CD4-positive, alpha-beta T cell treated with Interleukin-15 for 1 hour (primary cell): Measurements from ENCODE around the gene FANCG.

Experiments
- DNase-seq: peaks from one replicate; pipeline ENCODE4 v3.0.0-alpha.2; 2020

FANCG gene

DNA sequence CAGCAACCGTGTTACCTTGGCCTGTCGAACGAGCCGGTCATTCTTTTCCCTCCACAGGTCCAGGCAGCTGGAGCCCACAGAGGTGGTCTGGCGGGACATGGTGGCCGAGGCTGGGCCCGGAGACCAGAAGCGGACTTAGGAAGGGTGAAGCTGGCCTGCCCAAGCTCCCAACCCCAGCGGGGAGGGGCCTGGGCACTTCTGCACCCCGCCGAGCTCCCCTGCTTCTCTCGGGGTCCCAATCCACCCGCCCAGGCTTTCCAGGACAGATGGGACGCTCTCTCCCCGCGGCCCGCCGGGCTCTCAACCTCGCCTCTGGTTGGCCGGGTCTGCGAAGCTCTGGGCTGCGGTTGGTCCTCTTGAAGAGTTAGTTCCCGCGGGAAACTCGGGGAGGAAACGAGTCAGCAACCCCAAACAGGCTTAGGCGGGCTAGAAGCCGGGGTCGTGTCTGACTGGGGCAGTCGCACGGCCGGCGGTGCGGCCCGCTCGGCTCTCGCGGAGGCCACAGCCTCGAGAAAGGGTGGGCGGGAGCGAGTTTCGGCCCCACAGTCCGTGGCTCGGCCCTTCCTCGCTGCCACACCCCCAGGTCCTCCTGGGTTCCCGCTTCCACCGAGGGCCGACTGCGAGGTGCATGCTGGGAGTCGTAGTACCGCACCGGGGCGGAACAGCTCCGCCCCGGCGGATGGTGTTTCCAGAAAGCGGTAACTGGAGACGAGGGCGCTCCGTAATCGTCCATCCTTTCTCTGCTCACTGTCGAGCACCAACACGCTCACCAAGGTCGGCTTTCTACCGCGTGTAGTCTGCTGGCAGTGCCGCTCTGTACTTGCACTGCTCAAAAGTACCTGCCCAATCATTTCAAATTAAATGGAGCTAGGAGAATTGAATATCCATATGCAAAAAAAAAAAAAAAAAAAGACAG lies at the start of gene FANCG:
TSS of gene FANCG (minus strand) at position 517 of the 916 bp plus-strand sequence. CDS start at position 99, 418 bp downstream.
- peak; percentile 81 for DNase-seq

DNA sequence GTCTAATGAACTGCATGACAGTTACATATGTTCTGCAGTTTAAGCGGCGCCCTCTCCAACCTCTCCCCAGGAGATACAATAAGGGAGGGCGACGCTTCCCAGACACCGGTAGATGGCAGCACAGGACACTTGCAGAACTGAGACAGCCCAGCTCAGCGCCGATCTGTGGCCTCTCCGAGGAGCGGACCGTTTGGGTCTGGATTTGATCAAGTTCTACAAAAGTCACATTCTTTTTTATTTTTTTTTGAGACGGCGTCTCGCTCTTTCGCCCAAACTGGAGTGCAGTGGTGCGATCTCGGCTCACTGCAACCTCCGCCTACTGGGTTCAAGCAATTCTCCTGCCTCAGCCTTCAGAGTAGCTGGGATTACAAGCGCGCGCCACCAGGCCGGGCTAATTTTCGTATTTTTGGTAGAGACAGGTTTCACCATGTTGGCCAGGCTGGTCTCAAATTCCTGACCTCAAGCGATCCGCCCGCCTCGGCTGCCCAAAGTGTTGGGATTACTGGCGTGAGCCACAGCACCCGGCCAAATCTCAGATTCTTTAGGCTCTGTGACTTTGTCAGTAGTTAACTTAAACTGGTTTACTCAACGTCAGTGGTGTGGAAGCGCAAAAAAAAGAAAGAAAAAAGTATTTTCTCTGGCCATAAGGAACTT lies 37.3 kb upstream of the FANCG start:
- DNase-seq, result peak; percentile 90

DNA sequence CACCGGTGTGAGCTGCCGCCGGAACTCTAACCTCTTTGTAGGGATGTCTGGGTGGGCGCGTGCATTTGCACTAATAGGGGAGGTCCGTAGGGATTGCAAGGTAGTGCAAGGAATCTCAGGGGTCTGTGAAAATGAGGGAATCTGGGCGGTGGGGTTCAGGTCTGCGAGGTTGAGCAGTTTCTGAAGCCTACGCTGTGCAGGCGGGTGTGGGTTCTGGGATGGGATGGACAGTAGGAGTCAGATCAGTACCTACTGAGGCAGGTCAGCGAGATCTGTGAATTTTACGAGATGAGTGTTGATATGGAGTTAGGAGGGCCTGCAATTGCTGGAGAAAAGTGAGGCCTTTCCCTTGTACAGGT lies 36.8 kb upstream of the FANCG start:
- no peak for DNase-seq

DNA sequence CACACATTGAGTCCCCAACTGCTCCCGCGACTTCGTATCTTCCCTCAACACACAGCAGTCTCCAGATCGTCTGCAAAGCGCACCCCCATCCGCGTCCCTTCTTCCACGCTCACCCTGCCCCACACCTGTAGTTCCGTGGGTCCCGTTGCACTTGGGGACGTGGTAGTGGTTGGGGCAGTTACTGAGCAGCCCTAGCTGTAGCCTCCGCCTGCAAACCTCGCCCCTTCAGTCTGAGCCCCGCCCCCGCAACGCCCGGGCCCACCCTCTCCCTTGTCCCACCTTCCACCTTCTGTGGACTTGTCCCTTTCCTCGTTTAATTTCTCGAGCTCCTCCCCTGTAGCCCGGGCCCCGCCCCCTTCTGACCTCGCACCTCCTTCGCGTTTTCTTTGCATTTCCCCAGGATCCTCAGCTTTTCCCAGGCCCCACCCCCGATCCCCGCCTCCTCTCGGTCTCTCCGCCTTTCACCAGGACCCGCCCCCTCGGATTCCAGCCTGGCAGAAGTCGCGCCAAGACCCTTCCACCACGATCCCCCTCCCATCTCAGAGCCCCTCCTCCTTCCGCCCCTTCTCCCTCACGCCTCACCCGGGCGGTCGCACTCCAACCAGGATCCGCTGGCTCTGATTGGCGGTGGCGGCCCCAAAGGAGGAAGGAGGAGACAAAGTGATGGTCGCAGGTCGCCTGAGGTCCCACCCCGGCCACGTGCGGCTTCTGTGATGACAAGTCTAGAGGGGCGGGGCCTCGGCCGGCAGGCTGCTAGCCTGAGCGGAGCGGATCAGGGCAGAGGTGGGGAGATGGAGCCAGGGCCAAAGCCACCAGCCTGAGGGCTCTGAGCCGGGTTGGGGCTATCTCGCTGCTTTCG lies 36.2 kb upstream of the FANCG start, which contains the start of gene ATOSB:
TSS of gene ATOSB (minus strand) at position 183 of the 859 bp plus-strand sequence. CDS start 7,588 bp downstream, outside the sequence.
- DNase-seq, result peak; percentile 95

DNA sequence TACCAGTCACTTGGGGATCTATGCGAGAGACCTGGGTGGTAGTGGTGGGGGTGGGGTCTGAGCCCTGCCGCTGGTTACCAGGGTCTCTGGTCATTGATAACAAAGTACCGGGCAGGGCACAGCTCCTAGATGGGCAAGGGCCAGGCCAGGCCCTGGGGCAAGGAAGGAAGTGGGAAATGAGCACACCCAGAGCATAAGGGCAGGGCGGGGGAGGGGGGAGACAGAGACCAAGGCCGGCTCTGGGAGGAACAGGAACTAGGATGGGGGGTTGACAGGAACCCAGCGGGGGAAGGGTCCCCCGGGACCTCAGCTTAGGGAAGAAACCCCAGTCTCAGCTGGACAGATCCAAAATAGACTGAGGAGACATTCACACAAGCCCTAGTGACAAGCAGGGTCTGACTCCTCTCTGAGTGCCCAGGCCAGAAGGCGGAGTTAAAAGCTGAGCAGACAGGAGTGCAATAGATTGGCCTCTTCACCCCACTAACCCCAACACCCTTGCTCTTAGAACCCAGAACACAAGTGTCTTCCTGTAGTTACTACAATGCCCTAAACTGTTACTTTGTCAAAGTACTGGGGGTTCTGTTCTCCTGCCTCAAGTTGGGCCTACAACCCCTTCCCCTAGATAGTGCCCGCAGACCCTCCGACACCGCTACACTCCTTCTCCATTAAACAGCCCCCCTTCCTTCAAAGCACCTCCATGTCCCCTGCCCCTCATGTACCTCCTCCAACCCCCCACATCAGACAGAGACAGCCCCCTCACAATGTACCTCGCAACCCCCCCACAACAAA lies 35.3 kb upstream of the FANCG start:
- peak; percentile 66 for DNase-seq

DNA sequence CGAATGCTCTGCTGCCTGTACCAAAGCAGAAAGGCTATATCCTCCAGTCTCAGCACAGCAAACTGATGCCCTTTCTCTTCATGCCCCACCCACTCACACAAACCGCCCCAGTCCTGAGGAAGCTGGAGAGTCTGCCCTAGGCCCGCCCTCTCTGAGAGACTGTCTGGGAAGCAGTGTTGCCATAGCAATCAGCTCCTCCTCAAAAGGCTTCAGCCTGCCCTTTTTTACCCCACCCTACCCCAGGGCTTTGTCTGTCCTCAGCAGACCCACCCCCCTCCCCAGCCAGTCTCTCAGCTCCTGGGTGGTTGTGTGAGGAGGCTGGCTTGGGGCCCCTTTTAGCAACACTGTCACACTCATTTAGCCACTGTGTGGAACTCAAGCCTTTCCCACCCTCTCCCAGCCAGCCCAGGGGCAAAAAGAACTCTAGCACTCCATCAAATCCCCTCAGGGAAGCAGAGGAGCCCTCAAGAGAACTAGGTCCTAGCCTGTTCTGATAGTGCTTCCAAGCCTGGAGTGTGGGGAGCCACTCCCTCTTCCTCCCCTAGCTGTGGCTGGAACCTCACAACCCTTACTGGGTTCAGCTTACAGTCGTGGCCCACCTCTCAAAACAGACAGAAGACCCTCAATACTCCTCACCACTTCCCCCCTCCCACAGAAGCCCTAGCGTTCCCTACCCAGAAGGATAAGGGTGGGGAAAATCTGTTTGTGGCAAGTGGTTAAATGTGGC lies 34.5 kb upstream of the FANCG start:
- DNase-seq, result peak; percentile 92

DNA sequence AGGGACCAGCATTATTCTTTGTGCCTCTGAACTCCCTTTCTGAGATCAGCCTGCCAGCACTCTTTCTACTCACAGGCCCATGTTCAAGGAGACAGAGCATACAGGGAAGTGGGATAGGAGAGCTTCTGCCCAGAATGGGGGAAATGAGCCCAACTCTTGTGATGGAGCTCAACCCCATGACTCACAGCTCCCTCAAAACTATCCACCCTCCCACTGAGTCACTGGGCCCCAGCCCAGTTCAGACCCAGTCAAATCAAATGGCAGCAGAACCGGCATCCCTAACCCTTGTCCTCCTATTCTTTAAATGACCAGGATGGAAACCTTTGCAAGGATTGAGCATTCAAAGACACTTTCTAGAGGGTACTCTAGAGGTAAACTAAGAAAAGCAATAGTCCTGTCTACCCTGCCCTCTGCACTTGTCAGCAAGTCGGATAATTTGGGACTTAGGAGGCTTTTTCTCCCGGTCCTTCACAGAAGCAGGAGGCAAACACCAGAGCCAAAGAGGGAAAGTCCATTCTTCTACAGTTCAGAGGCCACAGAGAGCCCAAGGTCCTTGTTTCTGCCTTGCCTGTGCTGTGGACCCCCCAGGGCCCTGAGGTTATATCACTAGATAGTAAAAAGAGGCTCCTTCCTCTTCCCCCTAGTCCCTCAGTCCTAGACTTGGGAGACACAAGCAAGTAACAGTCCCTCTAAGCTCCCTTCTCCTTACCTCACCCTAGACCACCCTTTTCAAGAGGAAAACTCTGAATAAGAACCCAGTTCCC lies 32.7 kb upstream of the FANCG start:
- peak; percentile 79 for DNase-seq

DNA sequence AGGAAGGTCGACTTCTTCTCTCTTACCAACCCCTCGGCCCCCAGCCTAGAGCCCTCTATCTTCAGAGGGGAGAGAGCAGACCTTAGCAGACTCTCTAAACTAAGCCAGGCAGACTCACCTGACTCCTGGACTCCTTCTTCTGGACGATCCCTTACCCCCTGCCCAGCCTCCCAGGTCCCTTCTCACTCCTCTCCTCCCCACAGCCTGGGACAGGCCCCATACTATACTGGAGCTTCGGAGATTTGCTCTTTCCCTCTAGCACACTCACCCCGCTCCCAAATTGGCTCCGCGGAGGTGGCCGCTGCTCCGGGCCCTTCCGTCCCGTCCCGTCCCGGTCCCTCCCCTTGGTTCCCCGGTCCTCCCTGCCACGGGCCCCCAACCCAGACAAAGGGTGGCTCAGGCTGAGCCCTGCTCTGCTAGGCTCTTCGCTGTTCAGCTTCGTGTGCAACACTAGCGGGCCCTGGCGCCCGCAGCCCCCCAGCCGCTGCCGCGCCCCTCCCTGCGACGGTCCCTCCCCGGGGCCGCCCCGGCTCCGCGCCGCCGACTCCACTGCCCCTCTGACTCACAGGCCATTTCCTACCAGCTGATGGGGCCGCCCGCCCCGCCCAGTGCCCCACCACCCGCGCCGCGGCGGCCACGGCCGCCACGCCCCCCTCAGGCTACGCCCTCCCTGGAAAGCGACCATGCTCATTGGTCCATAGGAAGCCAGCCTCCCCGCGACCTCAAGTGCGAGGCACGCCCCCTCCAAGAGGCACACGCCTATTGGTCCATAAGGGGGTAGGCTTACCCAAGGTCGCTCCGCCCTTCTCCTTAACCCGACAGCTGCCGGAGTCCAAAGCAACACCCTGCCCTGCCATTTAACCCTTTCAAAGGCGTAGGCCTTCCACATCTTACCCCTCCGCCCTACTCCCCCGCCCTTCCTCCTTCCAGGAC lies 31.5 kb upstream of the FANCG start:
- DNase-seq, result peak; percentile 98

DNA sequence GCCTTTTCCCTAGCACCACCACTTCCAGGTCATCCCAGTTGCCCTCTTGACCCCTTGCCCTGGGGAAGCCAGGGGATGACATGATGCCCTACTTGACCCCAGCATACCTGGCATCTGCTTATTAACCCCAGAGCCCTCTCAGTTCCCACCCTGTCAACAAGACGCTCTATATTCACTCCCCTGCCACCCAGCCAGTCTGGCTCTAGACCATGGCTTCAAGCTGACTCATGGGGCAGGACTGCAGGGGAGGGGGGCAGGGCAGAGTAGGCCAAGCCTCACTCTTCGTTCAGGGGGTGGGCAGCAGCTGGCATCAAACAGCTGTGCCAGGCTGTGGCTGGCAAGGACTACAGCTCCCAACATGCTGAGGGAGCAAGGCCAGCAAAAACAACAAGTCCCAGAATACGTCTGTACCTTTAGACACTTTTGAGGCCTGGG lies 30.6 kb upstream of the FANCG start:
- DNase-seq, result no peak

DNA sequence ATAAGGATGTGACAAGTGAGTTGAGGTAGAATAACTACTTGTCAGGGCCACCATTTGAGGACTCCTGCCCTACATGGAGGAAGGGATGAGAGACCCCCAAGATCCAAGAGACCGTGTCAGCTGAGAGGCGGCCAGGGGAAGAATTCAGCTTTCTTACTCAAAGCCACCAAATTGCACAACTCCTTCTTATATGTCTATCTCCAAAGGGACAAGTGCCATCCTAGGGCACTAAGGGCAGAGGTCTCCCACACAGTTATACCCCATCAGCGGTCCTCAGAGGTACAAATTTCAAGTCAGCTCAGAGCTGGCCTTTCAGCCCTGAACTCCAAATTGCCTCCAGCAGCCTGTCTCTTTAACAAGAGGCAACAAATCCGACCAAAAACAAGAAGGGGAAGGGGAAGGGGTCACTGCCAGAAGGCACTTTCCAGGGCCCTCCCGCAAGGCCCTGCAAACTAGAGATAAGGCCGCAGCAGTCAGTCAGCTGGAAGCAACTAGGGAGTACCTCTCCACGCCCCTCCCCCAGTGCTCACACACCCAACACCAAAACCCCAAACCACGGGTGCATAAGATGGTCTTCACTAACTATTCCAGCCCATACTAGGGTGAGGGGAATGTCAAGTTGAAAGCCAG lies 29.3 kb upstream of the FANCG start:
- no peak for DNase-seq

DNA sequence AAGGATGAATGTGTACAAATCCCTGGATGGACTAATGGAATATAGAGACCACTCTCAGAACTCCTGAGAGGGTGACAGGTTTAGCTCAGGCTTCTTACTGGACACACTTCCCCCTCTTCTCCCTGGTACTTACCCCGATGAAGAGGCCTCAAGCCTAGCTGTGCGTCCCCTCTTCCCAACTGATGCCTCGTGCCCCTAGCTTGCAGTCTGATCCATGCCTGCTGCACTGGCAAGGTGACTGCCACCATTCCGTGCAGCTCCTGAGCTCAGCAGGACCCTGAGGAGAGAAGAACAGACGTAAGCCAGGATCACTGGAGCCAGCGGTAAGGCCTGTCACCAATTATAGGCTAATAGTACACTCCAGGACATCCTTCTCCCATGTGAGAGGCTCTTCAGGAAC lies 28.7 kb upstream of the FANCG start:
- no peak for DNase-seq

DNA sequence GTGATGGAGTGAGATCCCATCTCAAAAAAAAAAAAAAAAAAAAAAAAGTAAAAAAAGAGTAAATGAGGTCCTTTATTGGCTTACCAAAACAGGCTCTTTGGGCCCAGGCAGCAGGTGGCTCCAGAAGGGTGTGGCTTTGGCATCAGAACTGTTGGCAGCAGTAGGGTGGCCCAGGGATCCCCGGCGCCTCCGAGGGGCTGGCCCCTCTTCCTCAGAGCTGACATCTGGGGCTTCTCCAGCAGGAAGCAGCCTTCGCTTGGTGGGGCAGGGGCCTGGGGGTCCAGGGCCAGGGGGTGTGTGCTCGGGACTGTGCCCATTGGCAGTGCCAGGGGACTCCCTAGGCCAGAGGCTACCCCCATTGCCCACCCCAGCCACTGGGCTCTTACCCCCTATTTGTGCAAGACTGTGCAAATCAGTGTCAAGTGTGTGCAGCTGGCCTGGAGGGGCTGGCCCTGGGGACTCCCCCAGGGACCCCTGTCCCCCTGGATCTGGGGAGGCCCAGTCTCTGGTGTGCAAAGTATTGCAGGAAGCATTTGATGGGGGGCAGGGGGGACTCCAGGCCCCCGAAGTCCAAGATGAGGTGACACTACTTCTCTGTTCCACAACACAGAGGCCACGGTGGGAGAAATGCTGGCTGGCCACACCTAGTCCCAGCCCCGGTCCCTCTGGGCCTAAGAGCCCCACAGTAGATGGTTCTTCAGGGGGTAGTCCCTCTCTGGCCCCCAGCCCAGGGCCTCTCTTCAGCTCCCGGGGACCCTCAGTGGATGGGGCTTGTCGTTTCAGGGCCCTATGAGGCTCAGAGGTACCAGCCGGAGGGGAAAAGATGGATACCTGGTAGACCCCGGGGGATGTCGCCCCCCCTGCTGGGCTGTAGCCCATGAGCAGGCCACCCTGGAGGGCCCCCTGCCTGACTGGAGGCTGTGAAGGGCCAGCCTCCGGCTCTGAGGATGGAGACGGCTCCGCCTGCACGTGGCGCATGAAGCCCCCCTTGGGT lies 27.9 kb upstream of the FANCG start:
- no peak for DNase-seq

DNA sequence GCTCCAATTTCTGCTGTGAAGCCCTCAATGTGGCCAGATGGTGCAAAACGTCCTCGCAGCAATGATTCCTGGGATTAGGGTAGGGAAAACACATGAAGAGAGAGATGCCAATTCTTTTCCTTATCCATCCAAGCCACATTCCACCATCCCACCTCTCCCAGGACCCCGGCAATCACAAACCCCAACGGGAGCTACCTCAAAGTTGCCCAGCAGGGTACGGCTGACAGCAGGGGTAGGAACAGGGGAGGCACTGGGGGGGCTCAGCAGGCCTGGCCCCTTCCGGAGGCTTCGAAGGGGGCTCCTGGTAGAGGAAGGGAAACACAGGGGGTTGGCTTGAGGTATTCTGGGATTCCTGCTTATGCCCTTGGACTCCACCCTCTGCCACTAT lies 26.6 kb upstream of the FANCG start:
- DNase-seq, result no peak

DNA sequence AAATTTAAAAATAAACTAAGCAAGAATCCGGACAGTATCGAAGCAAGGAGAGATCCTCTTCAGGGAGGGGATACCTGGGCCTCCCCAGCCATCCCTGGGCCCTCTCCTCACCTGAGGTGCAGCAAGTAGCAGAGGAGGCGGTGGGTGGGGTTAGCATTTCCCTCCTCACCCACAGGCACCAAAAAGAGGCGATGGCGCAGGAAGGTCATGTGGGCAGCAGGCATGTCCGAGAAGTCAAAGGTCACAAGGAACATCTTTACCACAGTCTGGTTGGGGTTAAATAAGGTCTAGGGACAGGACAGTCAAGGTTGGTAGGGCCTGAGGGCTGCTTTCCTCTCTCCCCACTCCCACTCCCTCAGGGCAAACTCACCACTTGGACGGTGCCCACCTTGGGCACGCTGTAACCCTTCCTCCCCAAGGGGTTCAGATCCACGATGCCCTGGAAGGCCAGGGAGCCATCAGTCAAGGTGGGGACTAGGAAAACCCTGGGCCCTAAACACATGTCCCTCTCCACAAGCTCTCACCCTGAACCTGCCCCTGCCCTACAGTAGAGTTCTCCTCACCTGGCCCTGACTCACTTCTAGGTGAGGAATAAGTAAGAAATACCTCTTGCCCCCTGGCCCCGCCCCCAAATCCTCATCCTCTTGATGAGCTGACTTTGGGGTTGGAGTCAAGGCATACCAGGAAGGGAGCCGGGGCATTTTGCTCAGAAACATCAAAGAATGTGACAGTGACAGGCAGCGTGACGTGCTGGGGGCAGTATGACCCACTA lies 26.0 kb upstream of the FANCG start:
- DNase-seq, result no peak

DNA sequence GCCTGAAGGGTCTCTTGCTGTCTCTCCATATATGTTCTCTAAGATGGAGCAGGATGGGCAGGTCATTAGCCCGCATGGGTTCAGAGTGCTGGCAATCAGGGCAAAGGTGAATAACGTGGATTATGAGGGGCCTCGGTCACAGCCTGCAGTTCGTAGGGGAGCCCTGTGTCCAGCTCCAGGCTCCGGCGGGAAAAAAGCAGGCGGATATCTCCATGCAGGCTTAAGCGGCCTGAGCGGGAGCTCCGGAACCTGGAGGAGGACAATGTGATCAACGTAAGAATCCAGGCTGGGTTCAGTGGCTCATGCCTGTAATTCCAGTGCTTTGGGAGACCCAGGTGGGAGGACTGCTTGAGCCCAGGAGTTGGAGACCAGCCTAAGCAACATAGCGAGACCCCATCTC lies 25.4 kb upstream of the FANCG start:
- no peak for DNase-seq

DNA sequence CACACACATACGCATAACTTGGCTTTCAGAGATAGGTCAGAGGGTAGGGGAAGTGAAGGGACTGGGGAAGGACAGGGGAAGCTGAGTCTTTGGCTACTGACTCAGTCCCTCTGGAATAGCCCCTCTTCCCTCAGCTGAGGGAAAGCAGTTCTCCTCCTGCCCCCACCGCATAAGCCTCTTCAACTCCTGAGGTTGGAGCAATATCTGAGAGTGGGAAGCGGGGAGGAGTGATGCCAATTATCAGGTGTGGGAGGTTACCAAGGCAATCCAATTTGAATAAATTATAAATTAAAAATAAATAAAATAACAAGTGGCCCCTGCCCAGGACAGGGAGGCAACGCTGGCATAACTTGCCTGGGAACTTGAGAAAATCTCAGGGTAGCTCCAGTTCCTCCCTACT lies 24.8 kb upstream of the FANCG start:
- DNase-seq, result no peak

DNA sequence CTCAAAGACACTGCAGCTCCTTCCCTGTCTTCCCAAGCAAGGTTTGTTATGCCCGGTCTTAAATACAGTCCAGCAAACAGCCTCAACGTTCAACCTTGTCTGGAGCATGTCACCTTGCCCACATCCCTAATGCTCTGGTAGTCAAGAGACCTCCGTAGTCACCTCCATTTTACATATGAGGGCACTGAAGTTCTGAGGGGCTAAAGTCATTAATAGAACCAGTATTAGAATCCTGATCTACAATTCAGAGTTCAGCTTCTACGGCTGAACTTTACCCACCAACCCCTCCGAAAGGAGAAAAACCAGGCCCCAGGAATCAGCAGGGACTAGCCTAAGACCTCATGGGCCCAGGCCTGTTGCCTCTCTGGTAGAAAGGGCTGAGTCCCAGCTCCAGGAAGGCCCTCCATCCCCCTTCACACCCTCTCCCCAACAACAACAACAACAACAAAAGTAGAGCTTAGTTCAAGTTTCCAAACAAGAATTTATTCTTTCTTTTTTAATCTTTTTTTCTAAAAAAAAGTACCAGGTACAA lies 24.0 kb upstream of the FANCG start:
- DNase-seq, result no peak
